OCI-LY7 (cell line): ENCODE results near the gene ROR2. TPM values are rescaled to one million over a fixed set of nuclear protein-coding genes. Genes with fewer than 3 reads are reported as not detected.

Experiments used
- BruUV-seq: library from RNA; stranded (reverse); fragments of 400-500 nt; replicated peaks from 2 replicates; lab custom pipeline; 2021; lab: Mats Ljungman, UMichigan
- CTCF ChIA-PET: fragments of 300-600 bp; sonication (Branson Sonifier 250); formaldehyde crosslinking; loops from one replicate; lab custom pipeline; 2022; ENCODE audit warnings: antibody characterized with exemption; ENCODE audit not compliant: unreplicated experiment; lab: Charles Lee
- POLR2A ChIA-PET: fragments of 300-600 bp; sonication (Branson Sonifier 250); formaldehyde crosslinking; loops from one replicate; lab custom pipeline; 2022; ENCODE audit warnings: antibody characterized with exemption; lab: Charles Lee
- DNase-seq: peaks from one replicate; pipeline ENCODE4 v3.0.0-alpha.2; 2015; ENCODE audit warnings: low spot score
- H2AFZ ChIP-seq: fragments of 200-600 bp; sonication (generic), shearing (Covaris generic); 2 replicates; pipeline ENCODE4 v1.6.1; 2014; ENCODE audit warnings: mild to moderate bottlenecking, antibody characterized with exemption, low read length, moderate library complexity
- H3K27ac ChIP-seq: fragments of 200-600 bp; sonication (generic); 2 replicates; pipeline ENCODE4 v1.5.1; 2014; ENCODE audit warnings: mixed run types, low read depth, mild to moderate bottlenecking, moderate library complexity, low read length, inconsistent platforms; ENCODE audit not compliant: poor library complexity, severe bottlenecking
- H3K36me3 ChIP-seq: fragments of 200-600 bp; sonication (generic); 2 replicates; pipeline ENCODE4 v1.6.1; 2014; ENCODE audit warnings: mild to moderate bottlenecking, antibody characterized with exemption, low read length, moderate library complexity, mixed read lengths; ENCODE audit not compliant: insufficient read depth
- H3K4me1 ChIP-seq: fragments of 200-600 bp; sonication (generic); 2 replicates; pipeline ENCODE4 v1.5.1; 2014; ENCODE audit warnings: mild to moderate bottlenecking, low read length; ENCODE audit not compliant: insufficient read depth, poor library complexity, severe bottlenecking
- H3K4me2 ChIP-seq: fragments of 200-600 bp; sonication (generic); 2 replicates; pipeline ENCODE4 v1.6.1; 2014; ENCODE audit warnings: mild to moderate bottlenecking, low read length
- H3K4me3 ChIP-seq: fragments of 200-600 bp; sonication (generic); 2 replicates; pipeline ENCODE4 v1.5.1; 2014; ENCODE audit warnings: mild to moderate bottlenecking, low read depth, low read length; ENCODE audit not compliant: poor library complexity, severe bottlenecking
- H3K79me2 ChIP-seq: fragments of 200-600 bp; sonication (generic); 2 replicates; pipeline ENCODE4 v1.6.1; 2016; ENCODE audit warnings: low read depth, mild to moderate bottlenecking, low read length, moderate library complexity, mixed read lengths; ENCODE audit not compliant: insufficient read depth
- H3K9me2 ChIP-seq: fragments of 200-600 bp; sonication (generic); 2 replicates; pipeline ENCODE4 v1.6.1; 2016; ENCODE audit warnings: mild to moderate bottlenecking, low read length, mixed read lengths; ENCODE audit not compliant: insufficient read depth
- H3K9me3 ChIP-seq: fragments of 200-600 bp; sonication (generic); 2 replicates; pipeline ENCODE4 v1.6.1; 2014; ENCODE audit warnings: mild to moderate bottlenecking, mixed run types, low read length, mixed read lengths
- H4K20me1 ChIP-seq: fragments of 200-600 bp; sonication (generic); 2 replicates; pipeline ENCODE4 v1.6.1; 2014; ENCODE audit warnings: mild to moderate bottlenecking, antibody characterized with exemption, low read length, moderate library complexity, mixed read lengths; ENCODE audit not compliant: insufficient read depth
- EZH2phosphoT487 ChIP-seq: fragments of 200-600 bp; sonication (generic); IDR thresholded peaks from 2 replicates; pipeline ENCODE4 v1.6.1; 2018; ENCODE audit warnings: low read depth, borderline replicate concordance, mild to moderate bottlenecking, mixed run types, antibody characterized with exemption, low read length, moderate library complexity, mixed read lengths
- intact Hi-C: fragments of 100-400 bp; cut with micrococcal nuclease; formaldehyde crosslinking; loops from one replicate; pipeline ENCODE4 v1.10.0; 2022; ENCODE audit not compliant: unreplicated experiment
- total RNA-seq, 2 experiments: library from RNA; depleted of rRNA in 1 of 2; stranded (reverse); fragments of >200 nt in 1 of 2; shearing (Covaris generic) in 1 of 2; gene quantifications; 2 replicates each; pipeline ENCODE4 v1.2.3, GENCODE V29; 2014 to 2022
- TF ChIP-seq, protein P1 (sequence below): fragments of 200-600 bp; sonication (generic); conservative IDR thresholded peaks from 2 replicates; pipeline ENCODE4 v1.5.1; 2014; ENCODE audit warnings: mild to moderate bottlenecking, antibody characterized with exemption, low read length, moderate library complexity, mixed read lengths

ROR2 gene
- total RNA-seq, 2 experiments from 2014 or later = 0.10 to 0.19 TPM

DNA sequence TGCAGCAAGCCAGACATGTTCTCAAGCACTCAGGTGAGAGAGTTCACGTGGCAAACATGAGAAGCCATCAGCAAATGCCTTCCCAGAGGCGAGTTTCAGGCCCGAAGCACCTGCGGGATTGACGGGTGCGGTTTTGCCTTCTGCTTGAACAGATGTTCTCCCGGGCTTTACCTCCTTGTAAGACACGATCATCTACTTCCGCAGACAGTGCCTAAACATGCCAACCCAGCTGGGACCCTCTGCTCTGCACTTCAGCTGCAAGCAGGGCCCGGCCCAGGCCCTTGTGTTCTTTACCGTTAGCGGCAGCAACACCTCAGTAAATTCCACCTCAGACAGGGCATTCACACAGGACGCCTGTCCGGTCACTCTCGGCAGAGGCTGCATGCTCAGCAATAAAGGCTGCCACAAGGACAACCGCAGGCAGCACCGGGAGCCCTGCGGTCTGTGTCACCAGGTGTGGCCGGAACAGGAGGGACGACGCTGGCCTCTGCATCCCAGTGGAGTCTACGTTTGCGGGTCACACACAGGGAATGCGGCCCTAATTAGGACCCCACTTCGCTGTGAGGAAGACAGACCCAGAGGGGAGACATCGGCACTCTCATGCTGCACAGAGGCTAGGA, 139.6 kb downstream of the ROR2 start:
- Histone ChIP-seq H2AFZ (no peak overlapping the region), H3K4me2 (no peak overlapping the region), H3K36me3 (no peaks in the 10 kb centered on the region), H3K4me1 (no peaks in the 10 kb centered on the region), H3K9me3 (no peaks in the 10 kb centered on the region), H3K4me3 (no peak overlapping the region), H4K20me1 (no peaks in the 10 kb centered on the region), H3K79me2 (no peaks in the 10 kb centered on the region), H3K27ac (no peak overlapping the region), H3K9me2 (no peaks in the 10 kb centered on the region)
- intact Hi-C loops = no loop called here
- DNase-seq = no peak
- no peak for TF ChIP-seq EZH2phosphoT487
- TF ChIP-seq, protein P1, sequence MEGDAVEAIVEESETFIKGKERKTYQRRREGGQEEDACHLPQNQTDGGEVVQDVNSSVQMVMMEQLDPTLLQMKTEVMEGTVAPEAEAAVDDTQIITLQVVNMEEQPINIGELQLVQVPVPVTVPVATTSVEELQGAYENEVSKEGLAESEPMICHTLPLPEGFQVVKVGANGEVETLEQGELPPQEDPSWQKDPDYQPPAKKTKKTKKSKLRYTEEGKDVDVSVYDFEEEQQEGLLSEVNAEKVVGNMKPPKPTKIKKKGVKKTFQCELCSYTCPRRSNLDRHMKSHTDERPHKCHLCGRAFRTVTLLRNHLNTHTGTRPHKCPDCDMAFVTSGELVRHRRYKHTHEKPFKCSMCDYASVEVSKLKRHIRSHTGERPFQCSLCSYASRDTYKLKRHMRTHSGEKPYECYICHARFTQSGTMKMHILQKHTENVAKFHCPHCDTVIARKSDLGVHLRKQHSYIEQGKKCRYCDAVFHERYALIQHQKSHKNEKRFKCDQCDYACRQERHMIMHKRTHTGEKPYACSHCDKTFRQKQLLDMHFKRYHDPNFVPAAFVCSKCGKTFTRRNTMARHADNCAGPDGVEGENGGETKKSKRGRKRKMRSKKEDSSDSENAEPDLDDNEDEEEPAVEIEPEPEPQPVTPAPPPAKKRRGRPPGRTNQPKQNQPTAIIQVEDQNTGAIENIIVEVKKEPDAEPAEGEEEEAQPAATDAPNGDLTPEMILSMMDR = no peak
- ChIA-PET POLR2A (no interaction called here), CTCF (no interaction called here)
- BruUV-seq = no TSS peak

DNA sequence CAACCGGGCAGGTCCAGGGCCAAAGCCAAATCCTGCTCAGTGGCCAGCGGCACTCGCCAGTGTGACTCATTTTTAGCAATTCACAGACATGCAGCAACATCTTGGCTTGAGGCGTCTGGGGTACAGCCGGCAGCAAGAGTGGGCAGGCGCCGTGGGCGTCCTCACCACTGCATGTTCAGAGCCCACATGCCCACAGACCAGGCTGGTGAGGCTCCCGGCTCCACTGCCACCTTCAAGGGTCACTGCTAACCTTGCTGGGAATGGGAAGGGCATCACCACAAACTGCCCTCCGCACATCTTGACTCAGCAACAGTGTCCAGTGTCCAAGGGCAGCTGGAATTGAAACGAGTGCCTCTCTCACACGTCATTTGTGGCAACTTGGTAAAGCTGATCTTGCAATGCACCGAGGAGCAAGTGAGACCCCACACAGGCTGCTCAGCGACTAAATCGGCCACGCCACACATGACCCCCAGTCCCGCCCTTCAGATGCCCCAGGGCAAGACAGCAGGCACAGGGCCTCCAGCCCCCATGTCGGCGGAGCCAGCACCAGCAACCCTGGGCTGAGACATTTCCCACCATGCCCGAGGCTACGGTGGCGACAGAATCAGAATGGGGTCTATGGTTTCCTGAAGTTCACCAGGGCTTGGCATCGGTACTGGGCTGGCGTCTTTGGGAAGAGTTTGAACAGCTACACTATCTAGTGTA, 140.3 kb downstream of the ROR2 start:
- POLR2A ChIA-PET = no interaction called here

More for the DNA sequence above, 140.3 kb downstream of the ROR2 start:
- no peak for TF ChIP-seq EZH2phosphoT487
- TF ChIP-seq, protein P1 = no peak
- no peaks in the 10 kb centered on the region for H3K79me2 ChIP-seq
- no peaks in the 10 kb centered on the region for H4K20me1 ChIP-seq
- no peak overlapping the region for H3K4me2 ChIP-seq
- no peak overlapping the region for H3K27ac ChIP-seq
- H3K9me3 ChIP-seq = no peaks in the 10 kb centered on the region
- intact Hi-C loops = no loop called here
- H3K36me3 ChIP-seq = no peaks in the 10 kb centered on the region
- H3K4me1 ChIP-seq = no peaks in the 10 kb centered on the region
- DNase-seq = no peak
- BruUV-seq = no TSS peak
- CTCF ChIA-PET = no interaction called here
- H2AFZ ChIP-seq = no peak overlapping the region
- no peaks in the 10 kb centered on the region for H3K9me2 ChIP-seq
- H3K4me3 ChIP-seq = no peak overlapping the region
